Rectal smooth muscle tissue (tissue), 1 donor: ENCODE data around the gene EEPD1.
"Not testable (repeated sequence)": the region's sequence is repeated elsewhere in the genome, so short reads cannot be mapped to it uniquely, and the experiment has no call there.

ENCODE experiments used
- H3K27ac ChIP-seq: one replicate; pipeline ENCODE4 v1.7.0; 2013; ENCODE audit warnings: low read depth, low read length, inconsistent platforms
- H3K27me3 ChIP-seq: one replicate; pipeline ENCODE4 v1.7.0; 2013; ENCODE audit warnings: low read length; ENCODE audit not compliant: control insufficient read depth, insufficient read depth
- H3K36me3 ChIP-seq: one replicate; pipeline ENCODE4 v1.7.0; 2013; ENCODE audit warnings: low read length; ENCODE audit not compliant: control insufficient read depth, insufficient read depth
- H3K4me1 ChIP-seq: one replicate; pipeline ENCODE4 v1.7.0; 2013; ENCODE audit warnings: low read length; ENCODE audit not compliant: control insufficient read depth, insufficient read depth
- H3K4me3 ChIP-seq: one replicate; pipeline ENCODE4 v1.7.0; 2013; ENCODE audit warnings: low read length
- H3K9ac ChIP-seq: one replicate; pipeline ENCODE4 v1.7.0; 2013; ENCODE audit warnings: low read length

Gene EEPD1

DNA sequence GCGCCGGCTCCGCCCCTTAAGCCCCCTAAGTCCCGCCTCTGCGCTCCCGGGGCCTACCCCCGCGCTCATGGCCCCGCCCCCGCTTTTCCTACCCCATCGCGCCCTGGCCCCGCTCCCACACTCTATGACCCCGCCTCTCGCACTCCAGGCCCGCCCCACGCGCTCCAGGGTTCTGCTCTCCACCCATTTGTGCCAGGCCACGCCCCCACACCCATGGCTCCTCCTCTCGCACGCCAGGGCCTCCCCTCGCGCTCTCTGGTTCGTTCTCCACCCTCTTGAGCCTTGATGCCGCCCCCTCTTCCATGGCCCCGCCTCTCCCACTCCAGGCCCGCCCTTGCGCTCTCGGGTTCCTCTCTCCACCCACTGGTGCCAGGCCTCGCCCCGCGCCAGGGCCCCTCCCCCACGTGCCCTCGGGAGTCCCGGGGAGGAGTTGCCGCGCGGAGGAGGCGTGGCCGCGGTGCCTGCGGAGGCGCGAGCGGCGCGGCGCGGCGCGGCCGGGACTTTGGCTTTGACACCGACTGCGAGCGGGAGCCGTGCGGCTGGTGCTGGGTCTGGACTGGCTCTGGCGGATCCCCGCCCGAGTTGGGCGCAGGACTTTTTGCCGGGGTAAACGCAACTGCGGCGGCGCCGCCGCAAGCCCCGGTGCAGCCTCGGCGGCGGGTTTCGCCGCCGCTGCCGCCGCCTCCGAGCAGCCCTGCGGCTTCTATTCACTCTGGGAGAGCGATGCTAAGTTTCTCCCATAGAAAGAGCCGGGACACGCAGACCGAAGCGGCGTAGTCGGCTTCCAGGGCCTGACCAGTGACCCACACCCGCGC, at the start of gene EEPD1:
TSS of gene EEPD1 (plus strand) at position 499 of the 815 bp plus-strand sequence. CDS start 1,071 bp downstream, outside the sequence.
- H3K9ac ChIP-seq = peak within 1 kb of the TSS; percentile 35
- no peaks in the 10 kb centered on the region for H3K27me3 ChIP-seq
- H3K4me3 ChIP-seq = peak within 1 kb of the TSS; percentile 70
- peaks cover 7% of the 10 kb centered on the region for H3K4me1 ChIP-seq
- no peaks in the 10 kb centered on the region for H3K36me3 ChIP-seq
- peak within 1 kb of the TSS; percentile 79 for H3K27ac ChIP-seq

DNA sequence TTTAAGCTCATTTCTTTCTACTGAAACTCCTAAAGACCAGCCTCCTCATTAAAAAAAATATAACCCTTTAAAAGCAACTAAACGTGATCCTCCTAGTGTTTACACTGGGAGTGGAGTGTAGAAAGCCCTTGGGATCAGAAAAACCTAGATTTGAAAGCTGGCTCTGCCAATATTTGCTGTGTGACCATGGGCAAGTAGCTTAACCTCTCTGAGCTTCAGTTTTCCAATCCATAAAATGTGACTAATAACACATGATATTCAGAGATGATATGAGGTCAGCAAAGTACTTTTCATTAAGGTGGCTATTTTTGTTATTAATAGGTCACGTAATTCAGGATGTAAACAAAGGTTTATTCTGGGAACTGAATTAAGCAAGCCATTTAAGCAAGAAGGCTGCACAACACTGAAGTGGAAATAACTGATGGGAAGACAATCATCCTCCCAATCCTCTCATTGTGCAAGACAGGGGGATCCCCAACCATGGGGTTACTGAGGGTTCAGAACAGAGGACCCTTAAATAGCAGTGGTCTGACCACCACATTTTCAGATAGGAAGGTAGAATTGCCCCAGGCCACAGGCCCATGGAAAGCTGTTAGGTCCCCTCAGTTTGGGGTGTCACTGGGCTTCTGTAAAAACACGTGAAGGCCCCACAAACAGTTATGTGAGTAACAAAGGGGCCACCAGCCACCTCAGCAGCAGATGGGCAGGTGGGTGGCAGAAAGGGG, 49.1 kb upstream of the EEPD1 start:
- no peaks in the 10 kb centered on the region for H3K36me3 ChIP-seq
- H3K27me3 ChIP-seq = no peaks in the 10 kb centered on the region
- H3K4me3 ChIP-seq = no peak overlapping the region
- H3K9ac ChIP-seq = no peak overlapping the region
- no peaks in the 10 kb centered on the region for H3K4me1 ChIP-seq
- H3K27ac ChIP-seq = no peak overlapping the region

DNA sequence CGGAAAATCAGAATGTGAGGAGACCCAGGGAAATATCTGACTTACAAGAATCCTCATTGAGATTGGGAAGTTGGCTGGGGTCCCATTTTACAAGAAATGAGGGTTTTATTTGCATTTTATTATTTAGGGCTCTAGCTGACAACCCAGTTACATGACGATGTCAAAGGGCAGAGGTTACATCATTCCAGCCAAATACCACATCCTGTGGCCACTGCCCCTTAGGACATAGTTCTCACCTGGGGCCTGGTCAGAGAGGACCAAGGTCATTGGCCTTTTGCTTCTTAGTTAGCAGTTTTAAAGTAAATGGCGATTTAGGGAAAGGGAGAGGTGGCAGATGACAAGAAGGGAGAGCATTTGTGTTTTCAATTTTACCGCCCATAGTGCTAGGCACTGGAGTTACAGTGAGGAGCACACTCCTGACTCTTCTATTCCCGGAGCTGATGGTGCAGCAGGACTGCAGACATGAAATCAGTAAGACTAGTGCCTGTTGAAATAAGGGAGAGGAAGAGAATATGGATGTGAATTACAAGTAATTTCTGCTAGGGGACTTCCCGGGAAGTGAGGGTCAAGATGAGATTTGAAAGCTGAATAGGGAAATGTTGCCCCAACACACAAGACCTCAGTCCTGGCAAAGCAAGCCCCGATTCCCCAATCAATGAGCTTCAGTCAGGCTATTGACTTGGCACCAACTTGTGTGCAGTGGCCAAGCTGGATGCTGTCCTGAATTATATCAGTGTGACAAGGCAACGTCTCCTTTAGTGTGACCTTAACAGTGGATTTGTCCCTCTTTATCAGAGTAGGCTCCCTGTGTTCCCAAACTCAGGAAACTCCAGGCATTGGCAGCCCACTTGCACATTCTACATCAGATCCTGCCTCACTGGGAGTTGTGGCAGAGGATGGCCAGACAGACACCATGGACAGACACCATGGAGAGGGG, 45.8 kb upstream of the EEPD1 start:
- H3K27ac ChIP-seq, H3K36me3 ChIP-seq, H3K4me1 ChIP-seq: not testable (repeated sequence)

DNA sequence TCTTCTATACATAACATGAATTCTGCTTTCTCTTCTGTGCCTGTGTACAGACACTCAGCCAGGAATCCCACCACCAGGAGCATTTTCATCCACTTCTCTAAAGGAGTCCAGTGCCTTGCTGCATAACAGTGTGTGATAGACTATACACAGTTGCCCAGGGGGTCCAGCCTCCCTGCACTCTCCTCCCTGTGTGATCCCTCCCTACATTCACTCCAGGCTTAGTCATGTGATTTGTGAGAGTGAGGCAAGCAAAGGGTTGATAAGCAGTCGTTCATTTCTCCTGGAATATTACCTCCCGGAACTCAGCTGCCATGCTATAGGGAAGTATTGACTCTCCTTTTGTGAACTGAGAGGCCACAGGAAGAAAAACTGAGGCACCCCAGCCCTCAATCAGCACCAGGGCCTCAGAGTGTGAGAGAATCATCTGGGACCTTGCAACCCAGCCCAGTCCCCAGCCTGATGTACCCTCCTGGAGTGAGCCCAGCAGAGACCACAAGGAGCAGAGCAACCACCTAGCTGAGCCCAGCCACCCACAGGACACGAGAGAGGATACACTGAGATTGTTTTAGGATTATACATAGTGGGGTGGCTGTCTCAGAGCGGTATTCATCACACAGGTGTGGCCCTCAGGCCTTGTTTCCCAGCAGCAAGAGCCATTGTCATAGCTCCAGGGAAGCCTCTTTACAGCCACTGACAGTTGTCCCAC, 45.0 kb upstream of the EEPD1 start:
- H3K4me3 ChIP-seq = no peak overlapping the region
- H3K27me3 ChIP-seq = no peaks in the 10 kb centered on the region
- H3K9ac ChIP-seq = no peak overlapping the region
- no peaks in the 10 kb centered on the region for H3K4me1 ChIP-seq
- no peak overlapping the region for H3K27ac ChIP-seq
- H3K36me3 ChIP-seq = no peaks in the 10 kb centered on the region

More for the DNA sequence above, 45.8 kb upstream of the EEPD1 start:
- not testable (repeated sequence) for H3K27me3 ChIP-seq, H3K4me3 ChIP-seq, H3K9ac ChIP-seq

DNA sequence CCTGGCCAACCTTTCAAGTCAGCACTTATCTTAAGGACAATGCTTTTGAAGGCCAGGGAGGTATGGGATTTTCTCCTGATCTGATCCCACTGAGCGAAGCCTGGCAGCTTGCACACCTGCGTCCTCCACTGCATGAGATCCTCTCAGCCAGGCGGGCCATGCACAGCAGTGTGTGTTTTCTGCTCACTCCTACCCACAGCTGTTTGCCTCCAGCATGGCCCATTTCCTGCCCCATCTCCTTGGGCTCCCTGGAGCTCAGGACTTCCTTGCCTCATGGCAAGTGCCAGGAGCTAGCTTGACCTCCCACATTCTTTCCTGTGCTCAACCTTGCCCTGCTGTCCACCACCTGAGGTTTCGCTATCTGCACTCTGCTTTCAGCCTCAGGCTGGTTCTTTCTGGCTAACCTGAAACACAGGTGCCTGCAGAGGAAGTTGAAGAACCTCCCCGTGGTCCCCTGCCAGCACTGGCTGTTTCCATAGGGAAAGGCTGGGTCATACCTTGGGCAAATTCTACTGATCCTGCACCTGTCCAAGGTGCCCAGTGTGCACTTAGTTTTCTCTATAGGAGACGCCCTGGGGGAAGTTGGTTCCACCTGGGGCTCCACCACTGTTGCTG, 43.9 kb upstream of the EEPD1 start:
- Histone ChIP-seq H3K27ac (no peak overlapping the region), H3K4me3 (no peak overlapping the region), H3K9ac (no peak overlapping the region)

DNA sequence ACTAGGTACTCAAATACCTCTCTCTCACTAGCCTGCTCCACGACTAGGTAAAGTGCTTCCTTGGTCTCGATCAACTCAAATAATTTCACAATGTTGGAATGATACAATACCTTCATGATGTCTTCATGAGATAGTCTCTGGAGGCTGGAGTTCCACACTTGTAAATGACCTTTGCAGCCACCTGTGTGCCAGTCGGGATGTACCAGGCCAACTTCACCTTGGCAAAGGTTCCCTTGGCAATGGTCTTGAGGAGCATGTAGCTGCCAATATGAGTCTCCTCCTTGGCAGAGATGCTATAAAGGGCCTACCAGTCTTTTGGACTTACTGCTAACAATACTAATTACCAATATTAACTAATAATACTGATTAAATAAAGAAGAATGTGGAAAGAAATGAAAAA, 42.5 kb upstream of the EEPD1 start:
- H3K27me3 ChIP-seq = no peaks in the 10 kb centered on the region
- no peaks in the 10 kb centered on the region for H3K36me3 ChIP-seq
- no peak overlapping the region for H3K4me3 ChIP-seq
- H3K4me1 ChIP-seq = no peaks in the 10 kb centered on the region
- no peak overlapping the region for H3K27ac ChIP-seq
- H3K9ac ChIP-seq = no peak overlapping the region

More for the DNA sequence above, 43.9 kb upstream of the EEPD1 start:
- Histone ChIP-seq H3K27me3 (no peaks in the 10 kb centered on the region), H3K36me3 (no peaks in the 10 kb centered on the region), H3K4me1 (no peaks in the 10 kb centered on the region)

DNA sequence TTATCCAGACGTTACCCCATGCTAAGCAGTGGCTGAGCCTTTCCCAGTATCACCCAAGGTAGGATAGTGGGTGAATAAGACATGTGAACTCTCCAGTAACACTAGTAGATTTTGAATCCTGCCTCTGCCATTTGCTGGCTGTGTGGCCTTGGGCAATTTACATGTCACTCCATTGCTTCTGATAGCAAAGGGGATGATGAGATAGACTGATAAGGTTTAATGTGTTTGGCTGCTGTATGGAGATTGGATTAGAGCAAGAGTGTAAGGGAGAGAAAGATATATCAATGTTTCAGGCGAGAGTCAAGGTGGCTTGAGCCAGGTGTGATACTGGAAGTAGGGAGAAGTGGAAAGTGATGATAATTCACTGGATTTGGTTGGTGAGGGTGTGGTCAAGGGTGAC, 40.1 kb upstream of the EEPD1 start:
- Histone ChIP-seq H3K9ac (no peak overlapping the region), H3K4me1 (no peaks in the 10 kb centered on the region), H3K27ac (no peak overlapping the region), H3K36me3 (no peaks in the 10 kb centered on the region), H3K4me3 (no peak overlapping the region), H3K27me3 (no peaks in the 10 kb centered on the region)

DNA sequence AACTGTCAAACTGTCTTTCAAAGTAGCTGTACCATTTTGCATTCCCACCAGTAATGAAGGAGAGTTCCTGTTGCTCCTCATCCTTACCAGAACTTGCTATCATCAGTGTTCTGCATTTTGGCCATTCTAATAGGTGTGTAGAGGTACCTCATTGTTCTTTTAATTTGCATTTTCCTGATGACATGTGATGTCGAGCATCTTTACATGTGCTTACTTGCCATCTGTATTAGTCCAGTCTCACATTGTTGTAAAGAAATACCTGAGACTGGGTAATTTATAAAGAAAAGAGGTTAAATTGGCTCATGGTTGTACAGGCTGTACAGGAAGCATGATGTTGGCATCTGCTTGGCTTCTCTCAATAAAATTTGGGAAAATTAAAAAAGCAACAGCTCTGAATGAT, 38.7 kb upstream of the EEPD1 start:
- Histone ChIP-seq H3K4me1 (no peaks in the 10 kb centered on the region), H3K27ac (no peak overlapping the region), H3K9ac (no peak overlapping the region), H3K27me3 (no peaks in the 10 kb centered on the region), H3K36me3 (no peaks in the 10 kb centered on the region), H3K4me3 (no peak overlapping the region)

DNA sequence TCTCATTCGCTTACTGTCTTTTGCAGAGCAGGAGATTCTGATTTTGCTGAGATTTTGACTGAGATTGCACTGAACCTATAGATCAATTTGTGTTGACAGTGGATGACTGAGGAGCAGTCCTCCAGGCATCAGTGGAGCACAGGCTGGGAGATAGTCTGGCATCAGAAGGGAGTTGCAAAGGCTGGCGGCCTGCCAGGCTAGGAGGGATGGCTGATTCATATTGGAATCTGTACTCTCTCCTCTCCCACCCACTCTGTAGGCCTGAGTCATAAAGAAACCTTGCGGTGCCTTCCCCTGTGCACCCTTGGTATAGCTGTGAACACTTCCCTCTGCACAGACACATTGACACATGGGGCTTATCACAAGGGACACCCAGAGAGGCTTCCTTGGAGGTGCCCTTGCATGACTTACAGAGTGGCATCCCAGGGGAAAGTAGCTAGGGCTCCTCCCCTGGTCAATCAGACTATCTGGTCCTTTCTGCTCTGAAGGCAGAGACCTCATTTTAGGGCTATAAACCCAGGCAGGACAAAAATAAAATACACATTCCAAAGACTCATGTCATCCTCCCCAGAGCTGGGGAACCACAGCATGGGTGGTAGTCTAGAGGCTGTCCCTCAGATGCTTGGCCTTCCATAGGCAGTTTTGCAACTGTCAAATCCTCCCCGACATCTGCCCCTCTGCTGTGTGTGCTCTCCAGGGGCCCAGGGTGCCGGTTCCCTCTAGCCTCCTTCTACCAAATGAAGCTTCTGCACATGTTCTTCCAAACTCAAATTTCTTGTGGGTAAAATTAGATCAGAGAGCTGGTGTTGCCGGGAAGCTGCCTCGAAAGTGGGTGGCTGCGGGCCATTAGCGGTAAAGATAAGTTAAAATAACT, 37.4 kb upstream of the EEPD1 start:
- Histone ChIP-seq H3K36me3 (no peaks in the 10 kb centered on the region), H3K9ac (no peak overlapping the region), H3K27me3 (no peaks in the 10 kb centered on the region), H3K4me3 (no peak overlapping the region), H3K27ac (no peak overlapping the region), H3K4me1 (no peaks in the 10 kb centered on the region)

DNA sequence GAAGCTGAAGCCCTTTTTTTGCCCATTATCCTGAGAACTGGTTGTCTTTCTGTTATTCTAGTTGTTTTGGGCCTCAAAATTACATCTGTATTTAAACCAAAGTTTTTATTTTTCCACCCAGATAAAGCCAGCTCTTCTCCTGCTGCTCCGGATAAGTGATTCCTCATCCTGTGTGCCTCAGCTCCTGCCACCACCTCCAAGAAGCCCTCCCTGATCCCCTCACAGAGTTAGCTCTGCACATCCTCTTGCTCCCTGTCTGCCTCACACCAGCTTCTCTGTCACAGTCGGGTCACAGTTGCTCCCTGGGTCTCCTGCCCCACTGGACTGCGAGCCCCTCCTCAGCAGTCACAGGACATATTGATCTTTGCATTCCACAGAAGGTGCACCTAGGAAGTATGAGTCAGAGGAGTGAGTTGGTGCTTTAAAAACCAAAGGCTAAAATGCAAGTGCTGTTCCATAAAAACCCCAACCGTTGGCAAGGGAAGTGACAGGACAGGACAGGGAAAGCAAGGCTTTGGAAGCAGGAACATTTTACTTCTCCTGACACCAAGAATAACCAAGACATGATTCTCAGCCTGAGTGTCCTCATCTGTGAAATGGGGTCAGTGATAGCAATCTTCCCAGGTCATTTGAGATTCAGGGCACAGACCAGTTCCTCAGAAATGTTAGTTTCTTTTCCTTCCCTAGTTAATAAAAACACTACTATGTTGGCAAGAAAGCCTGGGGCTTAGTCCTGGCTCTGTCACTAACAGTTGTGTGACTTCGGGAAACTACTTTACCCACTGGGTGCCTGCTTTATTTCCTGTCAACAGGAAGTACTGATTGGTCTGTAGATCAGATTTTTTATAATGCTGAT, 36.5 kb upstream of the EEPD1 start:
- Histone ChIP-seq H3K36me3 (no peaks in the 10 kb centered on the region), H3K4me3 (no peak overlapping the region), H3K4me1 (no peaks in the 10 kb centered on the region), H3K9ac (no peak overlapping the region), H3K27ac (no peak overlapping the region), H3K27me3 (no peaks in the 10 kb centered on the region)
